Activated CD4-positive, alpha-beta T cell treated with anti-CD3 and anti-CD28 coated beads, Interleukin-2, Interleukin-6, amounts not matched to agents 100 ng/mL and 50 ng/mL, durations not matched to agents 16 hours and 8 hours (primary cell): ENCODE data around the gene TMEM79.
A peak's percentile ranks its signal among the peaks of the same experiment; 100 is the strongest.

Experiments used
- DNase-seq: peaks from one replicate; pipeline ENCODE4 v3.0.0-alpha.2; 2020

The TMEM79 gene

DNA sequence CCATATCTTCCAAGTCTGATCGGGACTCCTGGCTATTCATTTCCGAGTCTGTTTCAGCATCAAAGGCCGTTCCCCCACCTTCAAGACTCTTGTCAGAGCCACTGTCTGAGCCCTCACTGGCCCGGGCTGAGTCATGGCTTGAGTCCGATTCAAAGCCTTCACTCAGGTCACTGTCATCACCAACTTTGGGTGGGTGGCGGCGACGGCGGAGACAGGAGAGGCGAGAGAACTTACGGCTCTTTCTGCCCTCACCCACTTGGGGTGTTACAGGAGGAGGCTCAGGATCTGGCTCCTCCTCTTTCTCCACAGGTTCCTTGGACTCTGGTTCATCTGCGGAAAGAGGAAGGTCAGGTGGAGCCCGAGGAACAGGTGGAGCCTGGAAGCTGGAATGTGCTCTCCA is 18.1 kb upstream of the TMEM79 start:
- DNase-seq = no peak

DNA sequence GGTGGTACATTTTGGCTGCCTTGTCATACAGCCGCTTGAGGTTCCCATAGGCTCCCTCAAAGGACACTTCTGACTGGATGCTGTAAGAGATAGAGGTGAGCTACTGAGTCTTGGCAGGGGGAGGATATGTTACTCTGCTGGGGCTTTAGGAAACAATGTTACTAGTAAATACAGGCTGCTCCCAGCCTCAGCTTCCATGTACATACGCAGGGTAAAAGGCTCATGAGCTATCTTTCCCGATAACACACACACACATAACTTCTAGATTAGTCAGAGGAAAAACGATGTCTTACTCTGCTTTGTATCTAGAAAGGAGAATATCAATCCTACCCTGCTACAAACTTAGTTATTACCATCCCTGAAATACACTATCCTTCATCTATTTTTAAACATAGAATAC is 15.8 kb upstream of the TMEM79 start:
- no peak for DNase-seq

DNA sequence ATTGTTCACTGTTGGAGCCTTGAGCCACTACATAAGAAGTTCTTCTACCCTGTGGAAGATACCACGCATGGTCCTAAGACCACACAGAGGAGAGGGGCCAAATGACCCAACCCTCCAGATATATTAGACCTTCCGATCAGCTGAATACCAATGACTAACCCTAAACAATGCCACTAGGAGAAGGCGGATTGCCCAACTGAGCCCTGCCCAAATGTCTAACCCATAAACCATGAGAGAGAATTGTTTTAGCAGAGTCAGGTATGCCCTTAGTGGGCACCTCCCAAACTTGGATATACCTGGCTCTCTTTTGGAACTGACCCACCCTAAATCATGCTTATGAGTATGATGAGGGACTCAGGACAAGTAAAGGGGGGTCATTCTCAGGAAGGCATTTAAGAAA is 13.8 kb upstream of the TMEM79 start:
- no peak for DNase-seq

DNA sequence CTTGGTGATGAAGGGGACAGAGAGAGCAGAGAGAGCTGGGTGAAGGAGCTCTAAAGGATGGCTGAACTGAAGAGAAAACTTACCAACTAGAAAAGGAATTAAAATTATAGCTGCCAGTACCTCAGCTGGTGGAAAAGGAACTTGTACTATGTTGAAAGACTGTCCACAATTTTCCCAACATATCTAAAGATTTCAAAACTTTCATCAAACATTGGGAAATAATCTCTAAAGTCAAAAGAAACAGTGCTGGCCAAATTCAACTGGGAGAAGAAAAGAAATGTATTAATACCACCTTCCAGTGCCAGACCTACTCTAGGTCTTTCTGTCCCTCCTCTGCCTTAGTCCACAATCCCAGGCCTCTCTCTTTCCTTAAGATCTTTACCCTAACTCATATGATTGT is 7.6 kb upstream of the TMEM79 start:
- no peak for DNase-seq

DNA sequence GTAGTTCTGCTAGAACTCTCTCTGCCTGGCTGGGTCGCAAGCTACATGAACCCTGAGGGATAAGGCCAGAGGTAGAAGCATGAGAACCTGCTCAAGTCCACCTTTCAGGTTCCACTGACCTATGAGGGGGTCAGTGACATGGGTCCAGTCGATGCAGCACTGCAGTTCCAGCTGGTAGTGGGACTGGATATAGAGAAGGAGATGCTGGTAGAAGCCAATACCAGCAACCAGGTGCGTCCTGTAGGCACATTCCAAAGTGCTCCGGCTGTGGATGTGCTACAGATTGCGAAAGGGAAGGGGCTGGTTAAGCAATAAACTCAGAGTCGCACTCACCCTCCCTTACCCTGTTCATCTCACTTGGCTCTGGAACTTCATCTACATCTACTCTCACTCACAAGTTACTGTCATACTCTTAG is 7.2 kb upstream of the TMEM79 start:
- DNase-seq = no peak

DNA sequence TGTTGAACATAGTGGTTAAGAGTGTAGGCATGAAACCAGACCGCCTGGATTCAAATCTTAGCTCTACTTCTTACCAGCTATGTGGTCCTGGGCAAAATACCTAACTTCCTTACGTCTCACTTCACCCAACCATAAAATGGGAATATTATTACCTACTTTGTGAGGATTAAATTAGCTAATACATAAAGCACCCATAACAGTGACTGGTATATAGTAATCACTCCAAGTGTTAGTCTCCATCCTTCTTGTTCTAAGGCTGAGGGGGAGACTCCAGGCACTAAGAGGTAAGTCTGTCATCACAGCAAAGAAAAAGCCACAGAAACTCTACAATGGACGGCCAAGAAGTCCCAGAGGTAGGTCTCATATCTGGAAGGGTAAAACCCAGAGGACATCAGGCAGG is 4.3 kb upstream of the TMEM79 start:
- DNase-seq = no peak

DNA sequence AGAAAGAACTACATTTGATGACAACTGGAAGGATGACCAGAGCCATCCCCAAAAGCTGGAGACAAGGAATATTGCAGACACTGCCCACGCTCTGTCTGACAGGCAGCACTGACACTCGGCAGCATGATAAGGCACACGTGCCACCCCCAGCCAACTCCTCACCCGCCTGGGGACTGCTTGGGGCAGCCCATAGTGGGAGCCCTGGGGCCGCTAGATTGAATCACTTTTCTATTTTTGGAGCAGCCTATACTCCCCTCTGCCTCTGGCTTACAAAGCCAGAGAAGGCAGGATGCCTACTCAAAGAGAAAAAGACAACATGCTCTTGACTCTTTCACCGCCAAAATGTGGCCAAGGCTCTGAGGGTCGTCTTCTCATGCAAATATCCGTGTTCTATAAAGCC is 2.8 kb upstream of the TMEM79 start:
- DNase-seq = peak; percentile 68

DNA sequence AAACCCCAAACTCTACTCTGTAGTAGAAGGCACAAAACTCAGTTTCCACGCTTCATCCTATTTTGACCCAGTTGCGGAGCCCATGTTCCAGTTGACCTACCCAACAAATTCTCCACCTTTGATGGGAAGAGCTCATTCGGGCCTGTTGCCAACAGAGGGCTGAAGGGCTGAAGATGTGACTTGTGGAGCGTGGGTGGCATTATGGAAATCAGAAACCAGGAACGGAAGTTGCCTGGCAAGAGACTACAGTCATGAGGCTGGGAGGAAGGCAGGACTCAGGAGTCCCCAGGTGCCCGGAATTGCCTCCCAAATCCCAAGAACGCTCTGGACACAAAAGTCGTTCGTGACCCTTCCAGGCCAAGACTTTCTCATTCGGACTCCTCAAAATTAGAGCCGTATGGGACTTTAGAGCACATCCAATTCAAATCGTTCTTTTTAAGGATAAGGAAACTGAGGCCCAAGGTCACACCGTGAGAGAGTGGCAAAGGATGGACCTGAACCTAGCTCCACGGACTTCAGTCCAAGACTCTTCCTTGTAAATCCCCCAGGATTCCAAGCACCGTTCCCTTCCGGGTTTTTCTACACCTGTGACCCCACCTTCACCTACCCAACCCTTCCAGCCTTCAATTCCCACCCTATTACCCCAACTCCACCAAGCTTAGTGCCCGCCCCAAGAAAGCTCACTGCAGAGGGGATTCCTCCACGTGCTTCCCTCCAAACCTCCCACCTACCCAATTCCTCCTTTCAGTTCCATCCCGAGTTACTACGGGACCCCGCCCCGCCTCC is 2.2 kb upstream of the TMEM79 start:
- DNase-seq = peak; percentile 46

DNA sequence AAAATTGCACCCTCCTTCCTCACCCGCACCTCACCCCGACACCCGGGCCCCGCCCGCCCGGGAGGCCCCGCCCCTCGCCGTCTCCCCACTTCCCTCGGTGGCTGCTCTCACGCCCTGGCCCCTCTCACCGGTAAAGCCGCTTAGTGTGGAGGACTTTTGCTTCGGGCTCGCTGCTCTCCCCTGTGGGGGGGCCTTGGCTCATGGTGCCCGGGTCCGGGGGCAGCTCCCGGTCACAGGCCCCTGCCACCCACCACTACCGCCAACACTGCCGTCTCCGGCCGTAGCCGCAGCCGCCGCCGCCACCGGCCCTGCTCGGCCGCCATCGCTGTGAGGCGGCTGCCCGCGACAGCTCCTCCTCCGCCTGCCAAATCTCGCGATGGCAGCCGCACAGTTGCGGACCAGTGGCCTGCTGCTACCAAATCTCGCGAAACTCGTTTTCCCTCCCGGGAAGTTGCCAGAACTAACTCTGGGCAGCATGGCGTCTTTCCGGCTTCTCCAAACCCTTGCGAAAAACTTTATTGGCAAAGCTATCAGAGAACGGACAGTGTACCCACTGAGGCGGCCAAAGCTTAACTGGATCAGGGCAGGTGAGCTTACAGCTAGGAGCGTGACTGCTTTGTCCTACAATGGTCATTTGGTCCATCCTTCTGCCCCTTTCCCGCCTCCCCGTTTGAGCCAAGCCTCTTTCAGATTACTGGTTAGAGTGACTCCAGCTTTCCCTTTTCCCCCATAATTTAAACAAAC is 1.5 kb upstream of the TMEM79 start, which contains the start of gene SMG5:
SMG5 (minus strand) TSS at position 347 of the 744 bp plus-strand sequence; CDS start at position 202, 145 bp downstream.
- peak; percentile 99 for DNase-seq

DNA sequence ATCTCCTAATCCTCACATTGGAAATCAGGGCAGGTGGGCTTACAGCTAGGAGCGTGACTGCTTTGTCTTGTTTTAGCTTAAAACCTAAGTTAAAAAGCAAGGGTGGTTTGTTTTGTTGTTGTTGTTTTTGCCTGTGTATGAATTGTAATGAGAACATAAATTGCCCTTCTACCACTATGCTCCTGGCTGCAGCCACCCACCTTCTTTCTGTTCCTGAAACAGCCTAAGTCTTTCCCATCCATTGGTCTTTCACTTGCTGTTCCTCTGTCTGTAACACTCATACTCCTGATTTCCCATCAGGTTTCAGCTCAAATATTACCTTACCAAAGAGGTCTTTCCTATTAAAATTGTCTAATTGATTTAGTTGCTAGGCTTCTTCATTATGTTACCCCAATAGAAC is 604 bp upstream of the TMEM79 start:
- no peak for DNase-seq

DNA sequence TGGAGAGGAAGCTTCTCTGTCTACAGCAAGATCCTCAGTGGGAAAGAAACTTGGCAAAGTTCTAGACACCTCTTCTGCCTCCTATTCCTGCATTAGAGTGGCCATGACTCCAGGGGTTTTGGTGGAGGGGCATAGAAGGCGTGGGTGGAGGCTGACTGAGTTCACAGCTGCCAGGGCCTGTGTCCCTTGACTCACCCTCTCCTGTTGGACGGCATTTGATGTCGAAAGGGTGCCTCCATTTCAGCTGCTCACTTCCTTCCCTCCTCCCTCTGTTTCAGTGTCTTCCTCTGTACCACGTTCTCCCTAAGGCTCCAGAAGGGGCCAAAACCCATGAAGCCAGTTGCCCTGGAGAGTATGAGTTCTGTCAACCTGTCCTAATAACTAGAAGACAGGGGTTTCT is 632 bp downstream of the TMEM79 start:
- DNase-seq = no peak

DNA sequence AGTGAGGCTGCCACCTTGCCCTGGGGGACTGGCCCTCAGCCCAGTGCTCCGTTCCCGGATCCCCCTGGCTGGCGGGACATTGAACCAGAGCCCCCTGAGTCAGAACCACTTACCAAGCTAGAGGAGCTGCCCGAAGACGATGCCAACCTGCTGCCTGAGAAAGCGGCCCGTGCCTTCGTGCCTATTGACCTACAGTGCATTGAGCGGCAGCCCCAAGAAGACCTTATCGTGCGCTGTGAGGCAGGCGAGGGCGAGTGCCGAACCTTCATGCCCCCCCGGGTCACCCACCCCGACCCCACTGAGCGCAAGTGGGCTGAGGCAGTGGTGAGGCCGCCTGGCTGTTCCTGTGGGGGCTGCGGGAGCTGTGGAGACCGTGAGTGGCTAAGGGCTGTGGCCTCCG is 1.3 kb downstream of the TMEM79 start:
- DNase-seq = no peak

DNA sequence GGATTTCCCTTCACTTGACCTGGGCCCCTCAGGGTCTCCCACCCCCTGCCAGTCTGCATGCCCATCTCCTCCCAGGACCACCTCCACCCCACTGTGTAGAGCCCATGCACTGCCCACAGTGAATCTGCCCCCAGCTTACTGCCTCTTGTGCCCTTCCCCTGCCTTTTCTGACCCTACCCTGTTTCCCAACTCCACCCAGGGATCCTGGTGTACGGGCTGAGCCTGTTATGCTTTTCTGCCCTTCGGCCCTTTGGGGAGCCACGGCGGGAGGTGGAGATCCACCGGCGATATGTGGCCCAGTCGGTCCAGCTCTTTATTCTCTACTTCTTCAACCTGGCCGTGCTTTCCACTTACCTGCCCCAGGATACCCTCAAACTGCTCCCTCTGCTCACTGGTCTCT is 1.9 kb downstream of the TMEM79 start:
- no peak for DNase-seq

DNA sequence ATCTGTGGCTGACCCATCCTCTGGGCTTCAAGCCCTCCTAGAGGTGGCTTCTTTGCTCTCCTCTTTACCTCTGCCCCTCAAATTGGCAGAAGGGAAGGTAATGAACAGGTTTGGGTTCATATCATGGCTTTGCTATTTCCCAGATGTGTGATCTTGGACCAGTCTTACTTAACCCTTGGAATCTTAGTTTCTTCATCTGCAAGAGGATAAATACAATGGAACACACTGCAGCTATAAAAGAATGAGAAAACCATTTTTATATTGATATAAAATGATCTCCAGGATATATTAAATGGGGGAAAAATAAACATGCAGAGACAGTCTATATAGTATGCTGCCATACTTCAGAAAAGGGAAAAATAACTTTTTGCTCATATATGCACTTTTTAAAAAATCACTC is 5.7 kb downstream of the TMEM79 start:
- no peak for DNase-seq

DNA sequence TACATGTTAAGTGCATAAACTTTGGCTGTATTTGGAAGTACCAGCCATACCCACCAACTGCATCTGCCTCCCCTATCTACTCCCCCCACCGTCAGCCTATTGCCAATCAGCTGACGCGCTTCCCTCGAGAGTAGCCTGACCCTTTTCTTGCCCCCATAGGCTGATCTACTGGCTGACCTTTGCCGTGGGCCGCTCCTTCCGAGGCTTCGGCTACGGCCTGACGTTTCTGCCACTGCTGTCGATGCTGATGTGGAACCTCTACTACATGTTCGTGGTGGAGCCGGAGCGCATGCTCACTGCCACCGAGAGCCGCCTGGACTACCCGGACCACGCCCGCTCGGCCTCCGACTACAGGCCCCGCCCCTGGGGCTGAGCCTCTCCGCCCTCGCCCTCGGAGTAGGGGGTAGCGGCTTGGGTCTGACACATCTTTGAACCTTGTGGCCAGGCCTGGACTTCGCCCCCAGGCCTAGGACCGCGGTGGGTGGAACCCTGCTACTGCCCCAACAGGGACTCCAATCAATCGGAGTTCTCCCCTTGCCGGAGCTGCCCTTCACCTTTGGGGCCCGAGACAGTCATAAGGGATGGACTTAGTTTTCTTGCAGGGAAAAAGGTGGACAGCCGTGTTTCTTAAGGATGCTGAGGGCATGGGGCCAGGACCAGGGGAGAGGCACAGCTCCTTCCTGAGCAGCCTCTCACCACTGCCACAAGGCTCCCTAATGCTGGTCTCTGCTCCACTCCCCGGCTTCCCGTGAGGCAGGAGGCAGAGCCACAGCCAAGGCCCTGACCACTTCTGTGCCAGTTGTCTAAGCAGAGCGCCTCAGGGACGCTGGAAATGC is 7.3 kb downstream of the TMEM79 start:
- DNase-seq = no peak

DNA sequence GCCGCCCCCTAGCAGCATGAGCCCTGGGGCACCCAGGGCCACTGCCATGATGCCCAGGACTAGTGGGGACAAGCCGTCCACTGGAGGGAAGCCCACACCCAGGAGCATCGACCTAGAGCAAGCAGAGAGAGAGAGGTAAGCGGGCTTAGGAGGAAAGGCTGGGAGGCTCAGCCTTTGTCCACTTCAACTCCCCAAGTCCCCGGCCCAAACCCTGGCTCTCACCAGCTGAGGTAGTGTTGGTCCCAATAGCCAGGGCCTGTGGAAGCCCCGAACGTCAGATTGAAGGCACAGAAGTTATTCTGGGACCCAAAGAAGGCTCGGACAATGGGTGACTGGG is 8.9 kb downstream of the TMEM79 start:
- no peak for DNase-seq

DNA sequence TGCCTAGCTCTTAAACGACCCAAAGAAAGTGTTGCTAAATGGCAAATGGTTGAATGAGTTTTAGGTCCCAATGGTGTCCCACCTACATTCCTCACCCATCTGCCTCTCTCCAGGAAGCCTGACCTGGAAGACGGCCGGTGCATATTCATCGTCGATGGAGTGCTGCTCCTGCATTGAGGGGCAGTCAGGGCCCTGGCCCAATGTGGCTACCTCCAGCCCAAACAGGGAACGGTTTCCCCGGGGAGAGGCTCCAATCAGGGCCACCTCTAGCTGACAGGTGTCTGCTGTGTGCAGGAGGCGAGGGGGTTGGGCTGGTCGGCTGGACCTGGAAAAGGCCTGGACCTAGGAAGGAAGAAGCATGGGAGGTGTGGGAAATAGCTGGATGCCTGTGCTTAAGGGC is 9.8 kb downstream of the TMEM79 start:
- no peak for DNase-seq

DNA sequence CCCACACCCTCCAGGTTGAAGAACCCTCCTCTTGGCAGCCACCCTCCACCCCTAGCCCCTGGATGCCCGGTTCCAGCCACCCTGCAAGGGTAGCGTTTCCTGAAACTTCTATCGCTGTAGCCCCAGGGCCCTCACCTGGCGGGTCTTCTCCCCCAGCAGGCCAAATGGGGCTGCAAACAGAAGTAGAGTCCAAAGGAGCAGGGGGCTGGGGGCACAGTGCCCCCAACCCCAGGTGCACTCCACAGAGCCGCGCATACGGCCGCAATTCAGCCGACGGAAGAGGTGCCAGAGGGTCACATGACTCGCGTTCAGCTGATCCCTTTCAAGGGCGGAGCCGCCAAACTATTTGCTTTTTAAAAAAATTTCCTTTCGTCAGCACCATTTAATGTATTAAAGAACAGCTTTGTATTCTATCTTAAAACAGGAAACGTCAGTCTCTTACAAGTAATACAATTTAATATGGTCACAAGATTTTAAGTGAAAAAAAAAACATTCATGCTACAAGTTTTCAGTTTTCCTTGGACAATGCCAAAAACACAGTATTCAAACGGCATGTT is 11.3 kb downstream of the TMEM79 start, which contains the start of gene GLMP:
GLMP (minus strand) TSS at position 289 of the 557 bp plus-strand sequence; CDS start at position 255, 34 bp downstream.
- peak; percentile 67 for DNase-seq

DNA sequence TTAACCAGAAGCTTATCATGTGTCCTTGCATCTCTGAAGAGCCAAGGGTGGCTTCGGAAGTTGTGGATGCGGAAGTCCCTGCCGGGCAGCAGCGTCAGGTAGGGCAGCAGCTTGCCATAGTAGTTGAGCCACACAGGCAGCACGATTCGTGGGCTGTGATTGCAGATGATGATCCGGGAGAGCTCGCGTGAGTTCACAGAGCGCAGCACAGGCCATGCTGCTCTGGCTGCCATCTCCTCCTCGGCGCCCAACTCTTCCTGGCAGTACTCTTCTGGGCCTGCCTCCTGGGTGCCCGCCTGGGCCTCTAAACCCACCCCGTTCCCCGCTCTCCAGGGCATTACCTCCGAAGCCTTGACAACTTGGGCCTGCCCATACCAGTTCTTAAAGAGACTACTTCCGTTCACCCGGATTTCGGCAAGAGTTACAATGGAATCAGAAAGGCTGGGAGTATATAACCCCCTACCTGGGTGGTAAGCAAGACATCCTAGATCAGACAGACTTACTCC is 14.8 kb downstream of the TMEM79 start, which contains the start of gene VHLL:
VHLL (minus strand) TSS at position 456 of the 506 bp plus-strand sequence; CDS start at position 338, 118 bp downstream.
- no peak for DNase-seq

DNA sequence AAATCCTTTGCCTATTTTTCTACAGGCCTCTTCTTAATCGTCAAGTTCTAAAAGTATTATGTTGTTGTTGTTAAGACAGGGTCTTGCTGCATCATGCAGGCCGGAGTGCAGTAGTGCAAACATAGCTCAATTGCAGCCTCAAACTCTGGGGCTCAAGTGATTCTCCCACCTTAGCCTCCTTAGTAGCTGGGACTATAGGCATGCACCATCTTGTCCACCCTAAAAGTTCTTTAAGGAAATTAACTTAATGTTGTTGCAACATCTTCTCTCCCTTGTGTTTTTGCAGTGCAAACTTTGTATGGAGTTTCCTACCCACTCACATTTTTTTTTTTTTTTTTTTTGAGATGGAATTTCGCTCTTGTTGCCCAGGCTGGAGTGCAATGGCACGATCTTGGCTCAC is 19.1 kb downstream of the TMEM79 start:
- no peak for DNase-seq

DNA sequence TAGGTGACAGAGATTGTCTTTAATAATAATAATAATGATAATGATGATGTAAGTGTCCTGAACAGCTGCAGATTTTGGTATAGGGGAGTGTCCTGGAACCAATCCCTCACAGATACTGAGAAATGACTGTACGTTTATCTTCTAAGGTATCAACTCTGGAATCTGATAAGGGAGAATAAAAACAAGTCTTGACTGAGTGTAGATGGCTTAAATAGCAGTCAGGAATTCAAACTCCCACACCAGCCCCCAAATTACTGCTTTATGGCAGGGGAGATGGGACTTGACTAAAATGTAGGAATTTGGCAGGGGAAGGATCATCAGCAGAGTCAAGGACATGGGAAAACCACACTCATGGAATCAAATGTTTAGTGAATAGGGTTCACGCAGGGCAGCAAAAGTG is 21.1 kb downstream of the TMEM79 start:
- DNase-seq = no peak

DNA sequence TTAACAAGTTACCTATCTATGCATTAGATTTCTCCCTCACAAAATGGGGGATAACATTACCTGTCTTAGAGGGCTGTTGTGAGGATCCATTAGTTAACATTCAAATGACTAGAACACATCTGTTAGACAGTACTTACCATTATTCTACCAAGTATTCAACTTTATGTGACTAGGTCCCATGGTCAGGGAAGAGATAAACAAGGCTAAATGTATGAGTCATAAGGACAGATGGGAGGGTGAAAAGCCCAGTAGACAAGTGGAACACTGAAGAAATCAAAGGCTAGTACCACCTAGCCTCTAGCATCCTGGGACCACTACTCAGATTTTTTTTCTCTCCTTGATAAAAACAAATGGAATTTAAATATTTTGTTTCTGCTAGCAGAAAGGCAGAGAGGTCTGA is 24.0 kb downstream of the TMEM79 start:
- no peak for DNase-seq

DNA sequence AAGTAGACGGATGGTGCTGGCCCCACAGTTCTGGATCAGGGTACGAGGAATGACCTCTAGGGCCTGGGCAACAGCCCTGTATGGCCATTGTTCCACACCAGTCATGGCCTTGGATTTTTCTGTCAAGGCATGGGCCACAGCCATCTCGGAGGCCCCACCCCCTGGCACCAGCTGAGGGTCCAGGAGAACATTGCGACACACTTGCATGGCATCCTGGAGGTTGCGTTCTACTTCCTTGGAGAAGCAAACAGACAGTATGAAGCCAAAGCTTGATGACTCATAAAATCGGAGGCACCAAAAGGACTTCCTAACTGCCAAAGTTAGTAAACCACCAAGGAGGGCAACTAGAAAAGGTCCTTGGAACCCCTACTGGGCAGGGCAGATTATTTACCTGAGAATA is 26.8 kb downstream of the TMEM79 start:
- DNase-seq = no peak
